ENCODE measurements around the gene UBE2O. TPM values are rescaled to one million over a fixed set of nuclear protein-coding genes. Genes with fewer than 3 reads are reported as not detected.

Gene UBE2O
- total RNA-seq, 1 donor from 2014 or later, result 25.8 TPM

GRCh38 chr17:76397687-76398522, 55.0 kb downstream of the UBE2O start:
- H3K4me1 ChIP-seq (ENCODE audit: insufficient read depth, low read length), result no peaks in the 10 kb centered on the region
- FAIRE-seq, result no peak
- no peak overlapping the region for H2AFZ ChIP-seq (ENCODE audit: low read depth, low read length)
- H3K36me3 ChIP-seq (ENCODE audit: insufficient read depth, low read length), result peaks cover 19% of the 10 kb centered on the region
- peak; percentile 98 for TF ChIP-seq CTCF (IDR thresholded peaks at IDR 0.05; ENCODE audit: insufficient read depth, low read depth, low read length)
- TF ChIP-seq EZH2 (IDR thresholded peaks at IDR 0.05; ENCODE audit: insufficient read depth, low read length), result no peak
- H3K27ac Mint-ChIP-seq (ENCODE audit: unreplicated experiment), result no peak overlapping the region
- H3K4me3 Mint-ChIP-seq (ENCODE audit: unreplicated experiment), result no peak overlapping the region
- no peaks in the 10 kb centered on the region for H3K9me3 Mint-ChIP-seq (ENCODE audit: unreplicated experiment)
- no peaks in the 10 kb centered on the region for H3K27me3 Mint-ChIP-seq (ENCODE audit: low read depth, unreplicated experiment)
- H3K9ac ChIP-seq (ENCODE audit: low read length), result no peak overlapping the region
- H3K27ac ChIP-seq (ENCODE audit: low read depth, low read length), result no peak overlapping the region
- DNase-seq (ENCODE audit: low read depth), result peak; percentile 56
- peaks cover 39% of the 10 kb centered on the region for H4K20me1 ChIP-seq (ENCODE audit: insufficient read depth, low read length)
- no peaks in the 10 kb centered on the region for H3K79me2 ChIP-seq (ENCODE audit: insufficient read depth, low read length)
- no peak overlapping the region for H3K4me3 ChIP-seq (ENCODE audit: insufficient read depth, low read depth, low read length)
- H3K9me3 ChIP-seq (ENCODE audit: insufficient read depth, low read depth, low read length), result no peaks in the 10 kb centered on the region
- no peak overlapping the region for H3K4me2 ChIP-seq (ENCODE audit: low read length)
- peaks cover 31% of the 10 kb centered on the region for H3K36me3 Mint-ChIP-seq (ENCODE audit: low read depth, unreplicated experiment)
- no peaks in the 10 kb centered on the region for H3K27me3 ChIP-seq (ENCODE audit: insufficient read depth, low read length)
- H3K4me1 Mint-ChIP-seq (ENCODE audit: low read depth, unreplicated experiment), result peaks cover 3% of the 10 kb centered on the region

- Histone ChIP-seq H3K36me3 (ENCODE audit: insufficient read depth, low read length) (peaks cover 19% of the 10 kb centered on the region), H2AFZ (ENCODE audit: low read depth, low read length) (no peak overlapping the region), H3K9ac (ENCODE audit: low read length) (no peak overlapping the region), H4K20me1 (ENCODE audit: insufficient read depth, low read length) (peaks cover 39% of the 10 kb centered on the region), H3K27me3 (ENCODE audit: insufficient read depth, low read length) (no peaks in the 10 kb centered on the region), H3K9me3 (ENCODE audit: insufficient read depth, low read depth, low read length) (no peaks in the 10 kb centered on the region), H3K4me2 (ENCODE audit: low read length) (no peak overlapping the region), H3K27ac (ENCODE audit: low read depth, low read length) (no peak overlapping the region), H3K4me3 (ENCODE audit: insufficient read depth, low read depth, low read length) (no peak overlapping the region), H3K4me1 (ENCODE audit: insufficient read depth, low read length) (no peaks in the 10 kb centered on the region), H3K79me2 (ENCODE audit: insufficient read depth, low read length) (no peaks in the 10 kb centered on the region)
- DNase-seq (ENCODE audit: low read depth) (no peak), FAIRE-seq (no peak)
- Mint-ChIP-seq H3K4me1 (ENCODE audit: low read depth, unreplicated experiment) (peaks cover 3% of the 10 kb centered on the region), H3K4me3 (ENCODE audit: unreplicated experiment) (no peak overlapping the region), H3K27ac (ENCODE audit: unreplicated experiment) (no peak overlapping the region), H3K36me3 (ENCODE audit: low read depth, unreplicated experiment) (peaks cover 26% of the 10 kb centered on the region), H3K27me3 (ENCODE audit: low read depth, unreplicated experiment) (no peaks in the 10 kb centered on the region), H3K9me3 (ENCODE audit: unreplicated experiment) (no peaks in the 10 kb centered on the region)
- TF ChIP-seq EZH2 (IDR thresholded peaks at IDR 0.05; ENCODE audit: insufficient read depth, low read length) (no peak), CTCF (IDR thresholded peaks at IDR 0.05; ENCODE audit: insufficient read depth, low read depth, low read length) (no peak)
These were observed 55.8 kb downstream of the UBE2O start for GRCh38 chr17:76397184-76397583.

GRCh38 chr17:76395980-76396379, 57.0 kb downstream of the UBE2O start:
- no peak overlapping the region for H3K27ac Mint-ChIP-seq (ENCODE audit: unreplicated experiment)
- Histone ChIP-seq H3K4me1 (ENCODE audit: insufficient read depth, low read length) (no peaks in the 10 kb centered on the region), H2AFZ (ENCODE audit: low read depth, low read length) (no peak overlapping the region), H3K4me2 (ENCODE audit: low read length) (no peak overlapping the region), H3K4me3 (ENCODE audit: insufficient read depth, low read depth, low read length) (no peak overlapping the region), H3K27ac (ENCODE audit: low read depth, low read length) (no peak overlapping the region), H3K36me3 (ENCODE audit: insufficient read depth, low read length) (peaks cover 16% of the 10 kb centered on the region), H3K27me3 (ENCODE audit: insufficient read depth, low read length) (no peaks in the 10 kb centered on the region), H3K9me3 (ENCODE audit: insufficient read depth, low read depth, low read length) (no peaks in the 10 kb centered on the region), H3K9ac (ENCODE audit: low read length) (no peak overlapping the region), H3K79me2 (ENCODE audit: insufficient read depth, low read length) (no peaks in the 10 kb centered on the region), H4K20me1 (ENCODE audit: insufficient read depth, low read length) (peaks cover 35% of the 10 kb centered on the region)
- no peak for FAIRE-seq
- no peak for DNase-seq (ENCODE audit: low read depth)
- peaks cover 15% of the 10 kb centered on the region for H3K36me3 Mint-ChIP-seq (ENCODE audit: low read depth, unreplicated experiment)
- H3K4me3 Mint-ChIP-seq (ENCODE audit: unreplicated experiment), result no peak overlapping the region
- no peaks in the 10 kb centered on the region for H3K9me3 Mint-ChIP-seq (ENCODE audit: unreplicated experiment)
- TF ChIP-seq CTCF (IDR thresholded peaks at IDR 0.05; ENCODE audit: insufficient read depth, low read depth, low read length), result no peak
- H3K4me1 Mint-ChIP-seq (ENCODE audit: low read depth, unreplicated experiment), result peaks cover 3% of the 10 kb centered on the region
- H3K27me3 Mint-ChIP-seq (ENCODE audit: low read depth, unreplicated experiment), result no peaks in the 10 kb centered on the region
